Measurements from ENCODE around the gene LIPE.

The LIPE gene

GRCh38 chr19:42427313-42427712, at the start of gene LIPE:
TSS of gene LIPE (minus strand) at chr19:42427388. CDS start at chr19:42427149, 239 bp downstream.
- TF ChIP-seq CTCF (IDR thresholded peaks at IDR 0.05; ENCODE audit: control insufficient read depth, extremely low read depth, insufficient read depth): no peak
- no peak within 1 kb of the TSS for H3K4me3 ChIP-seq (ENCODE audit: low read depth, low read length)
- DNase-seq (ENCODE audit: low read depth): no peak

- no peak for DNase-seq (ENCODE audit: low read depth)
- H3K4me3 ChIP-seq (ENCODE audit: low read depth, low read length): no peak overlapping the region
- no peak for TF ChIP-seq CTCF (IDR thresholded peaks at IDR 0.05; ENCODE audit: control insufficient read depth, extremely low read depth, insufficient read depth)
Measured at GRCh38 chr19:42475366-42475765, 48.2 kb upstream of the LIPE start.

DNA sequence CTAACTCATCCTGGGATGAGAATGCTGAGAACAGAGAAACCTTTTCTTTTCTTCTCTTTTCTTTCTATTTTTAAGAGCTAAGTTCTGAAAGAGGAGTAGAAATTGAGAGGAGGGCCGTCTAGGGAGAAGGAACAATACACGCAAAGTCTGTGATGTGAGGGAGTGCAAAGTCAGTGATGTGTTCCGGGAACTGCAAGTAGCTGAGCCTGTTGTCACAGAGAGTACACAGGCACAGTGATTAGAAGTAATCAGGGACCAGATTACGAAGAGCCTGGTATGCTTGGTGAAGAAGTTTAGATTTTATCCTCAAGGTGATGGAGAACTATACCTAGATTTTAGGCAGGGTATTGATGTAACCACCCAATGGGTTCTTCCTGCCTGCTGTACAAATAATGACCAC, 47.6 kb upstream of the LIPE start:
- DNase-seq (ENCODE audit: low read depth): no peak
- no peak for TF ChIP-seq CTCF (IDR thresholded peaks at IDR 0.05; ENCODE audit: control insufficient read depth, extremely low read depth, insufficient read depth)
- H3K4me3 ChIP-seq (ENCODE audit: low read depth, low read length): no peak overlapping the region

GRCh38 chr19:42473686-42474085, 46.5 kb upstream of the LIPE start:
- DNase-seq (ENCODE audit: low read depth): no peak
- TF ChIP-seq CTCF (IDR thresholded peaks at IDR 0.05; ENCODE audit: control insufficient read depth, extremely low read depth, insufficient read depth): no peak
- no peak overlapping the region for H3K4me3 ChIP-seq (ENCODE audit: low read depth, low read length)

GRCh38 chr19:42472402-42473147, 45.4 kb upstream of the LIPE start:
- no peak for TF ChIP-seq CTCF (IDR thresholded peaks at IDR 0.05; ENCODE audit: control insufficient read depth, extremely low read depth, insufficient read depth)
- H3K4me3 ChIP-seq (ENCODE audit: low read depth, low read length): no peak overlapping the region; the same call in 1 of the 2 replicates
- DNase-seq (ENCODE audit: low read depth): no peak

- peak; percentile 71 for DNase-seq (ENCODE audit: low read depth)
- no peak for TF ChIP-seq CTCF (IDR thresholded peaks at IDR 0.05; ENCODE audit: control insufficient read depth, extremely low read depth, insufficient read depth)
Measured at GRCh38 chr19:42471554-42472249, 44.5 kb upstream of the LIPE start.

More at GRCh38 chr19:42471554-42472249, 44.5 kb upstream of the LIPE start:
- H3K4me3 ChIP-seq (ENCODE audit: low read depth, low read length): peak overlapping the region; percentile 16; the same call in 1 of the 2 replicates

Measured in LNCaP clone FGC (cell line).